K562 (cell line): ENCODE results near the gene GTPBP8. TPM values are rescaled to one million over a fixed set of nuclear protein-coding genes. Genes with fewer than 3 reads are reported as not detected.

Experiments used
- ATAC-seq: fragments of 200-7000 bp; cut with Tn5 transposase; 3 replicates; pipeline ENCODE4 v1.9.1; 2020; ENCODE audit warnings: moderate library complexity
- BruUV-seq: library from RNA; stranded (reverse); fragments of 400-500 nt; replicated peaks from 2 replicates; lab custom pipeline; 2021; lab: Mats Ljungman, UMichigan
- CTCF ChIA-PET: fragments of 300-600 bp; formaldehyde crosslinking; extraction: SDS; loops from one replicate; lab custom pipeline; 2021; ENCODE audit warnings: low intra/inter-chr PET ratio; lab: Yijun Ruan, JAX
- POLR2A ChIA-PET: fragments of 300-600, 350-650 bp; sonication (Branson Sonifier 250); formaldehyde crosslinking; extraction: SDS; loops from one replicate; lab custom pipeline; 2021; ENCODE audit warnings: antibody characterized with exemption, inconsistent platforms; lab: Yijun Ruan, JAX
- DNase-seq, 4 experiments: peaks; one replicate each; pipeline versions ENCODE4 v3.0.0 to v3.0.0-alpha.2; 2011 to 2018; ENCODE audit warnings: low spot score in 3 of 4, mixed read lengths in 3 of 4; ENCODE audit errors: extremely low read depth in 1 of 4
- FAIRE-seq: peaks from 2 replicates; lab custom pipeline; 2011; peaks lifted over from hg19 to GRCh38; lab: Jason Lieb, UNC
- H2AFZ ChIP-seq: 2 replicates; pipeline ENCODE4 v1.6.0; 2011; ENCODE audit warnings: low read depth, low read length, control low read depth, inconsistent platforms
- H3K27ac ChIP-seq: fragments of 200-600 bp; 3 replicates; pipeline ENCODE4 v1.8.0; 2011; ENCODE audit warnings: low read depth, mild to moderate bottlenecking, control low read depth, inconsistent platforms, low read length, moderate library complexity, mixed read lengths; ENCODE audit errors: extremely low read depth
- H3K27me3 ChIP-seq, 2 experiments: fragments of 300-600 bp in 1 of 2; 2 replicates in 1 of 2; 3 replicates in 1 of 2; pipeline versions ENCODE4 v1.6.0 to v1.8.0; 2011; ENCODE audit warnings: inconsistent platforms in 2 of 2, low read length in 2 of 2, mild to moderate bottlenecking in 1 of 2, mixed read lengths in 1 of 2, moderate library complexity in 1 of 2; ENCODE audit not compliant: control insufficient read depth in 2 of 2, insufficient read depth in 2 of 2
- H3K36me3 ChIP-seq: fragments of 300-600 bp; 3 replicates; pipeline ENCODE4 v1.8.0; 2011; ENCODE audit warnings: mild to moderate bottlenecking, low read length, inconsistent platforms; ENCODE audit not compliant: control insufficient read depth, insufficient read depth
- H3K4me1 ChIP-seq, 2 experiments: fragments of 200-600 bp in 1 of 2; replicated peaks in 1 of 2; 2 replicates in 1 of 2; 3 replicates in 1 of 2; pipeline versions ENCODE4 v1.5.1 to v1.8.0; 2011; ENCODE audit warnings: inconsistent platforms in 2 of 2, low read length in 2 of 2, mild to moderate bottlenecking in 1 of 2, mixed read lengths in 1 of 2, moderate library complexity in 1 of 2; ENCODE audit not compliant: control insufficient read depth in 2 of 2, insufficient read depth in 2 of 2
- H3K4me2 ChIP-seq: 2 replicates; pipeline ENCODE4 v1.6.1; 2011; ENCODE audit warnings: low read length, control low read depth, inconsistent platforms, mixed read lengths; ENCODE audit not compliant: insufficient read depth
- H3K4me3 ChIP-seq: fragments of 200-600 bp; sonication (generic), shearing (Covaris generic); 2 replicates; pipeline ENCODE4 v1.5.1; 2016; ENCODE audit warnings: control low read depth, inconsistent platforms
- H3K79me2 ChIP-seq: fragments of 200-600 bp; 3 replicates; pipeline ENCODE4 v1.8.0; 2011; ENCODE audit warnings: low read length, inconsistent platforms; ENCODE audit not compliant: control insufficient read depth, insufficient read depth
- H3K9ac ChIP-seq, 2 experiments: 2 replicates each; pipeline versions ENCODE4 v1.6.0 to v1.6.1; 2011; ENCODE audit warnings: low read depth in 2 of 2, low read length in 2 of 2, control low read depth in 1 of 2, inconsistent platforms in 1 of 2, mild to moderate bottlenecking in 1 of 2, mixed read lengths in 1 of 2; ENCODE audit not compliant: insufficient read depth in 1 of 2
- H3K9me1 ChIP-seq: one replicate; pipeline ENCODE4 v1.6.0; 2011; ENCODE audit warnings: inconsistent platforms, mild to moderate bottlenecking, low read length, moderate library complexity; ENCODE audit not compliant: control insufficient read depth, insufficient read depth
- H3K9me3 ChIP-seq: replicated peaks from 2 replicates; pipeline ENCODE4 v1.5.1; 2011; ENCODE audit warnings: low read depth, low read length, inconsistent platforms; ENCODE audit not compliant: control insufficient read depth, insufficient read depth
- H4K20me1 ChIP-seq: replicated peaks from 2 replicates; pipeline ENCODE4 v1.6.1; 2011; ENCODE audit warnings: low read length, inconsistent platforms, mixed read lengths; ENCODE audit not compliant: control insufficient read depth, insufficient read depth
- HNRNPK ChIP-seq: fragments of 200-400 bp; formaldehyde crosslinking; IDR thresholded peaks from one replicate; pipeline ENCODE4 v1.6.1; 2018; ENCODE audit warnings: mild to moderate bottlenecking, low read depth, low read length; ENCODE audit not compliant: poor library complexity, severe bottlenecking
- KDM4B ChIP-seq, 2 experiments: fragments of 450-650 bp in 1 of 2; sonication (generic) in 1 of 2; IDR thresholded peaks; 2 replicates each; pipeline ENCODE4 v1.6.1; 2016 to 2017; ENCODE audit warnings: borderline replicate concordance in 2 of 2, antibody characterized with exemption in 1 of 2, low read depth in 1 of 2, mild to moderate bottlenecking in 1 of 2
- POU5F1 ChIP-seq: fragments of 150-350 bp; IDR thresholded peaks from 2 replicates; pipeline ENCODE4 v1.6.1; 2014; ENCODE audit warnings: borderline replicate concordance, low read length, low read depth, mild to moderate bottlenecking; ENCODE audit not compliant: partially characterized antibody
- ZNF224 ChIP-seq: sonication (generic); formaldehyde crosslinking; IDR thresholded peaks from 2 replicates; pipeline ENCODE4 v1.8.0; 2022; ENCODE audit warnings: mild to moderate bottlenecking, missing genetic modification reagents
- WGBS: fragments of 100-300 bp; shearing (Covaris generic); methylation state at CpG from one replicate; pipeline ENCODE4 v1.1.6; 2016; ENCODE audit warnings: low coverage, mixed read lengths; ENCODE audit not compliant: insufficient coverage; ENCODE audit errors: missing lambda C conversion rate; 5-methylcytosine and 5-hydroxymethylcytosine counted together
- in situ Hi-C: fragments of 300-500 bp; cut with MboI; formaldehyde crosslinking; loops from 4 replicates; pipeline ENCODE4 v1.15.0; 2018; ENCODE audit warnings: inconsistent platforms, mixed read lengths
- intact Hi-C: fragments of 100-400 bp; cut with micrococcal nuclease; formaldehyde crosslinking; loops from 2 replicates; pipeline ENCODE4 v1.14.2; 2022
- polyA plus RNA-seq, 8 experiments: library from polyadenylated mRNA; depleted of rRNA in 4 of 8; stranded (reverse) in 5 of 8; unstranded in 3 of 8; fragments of >200 nt; fragmentation: Nextera tagmentation in 2 of 8; fragmentation: Illumina TruSeq in 1 of 8; extraction: Ambion mirVana in 2 of 8; extraction: Trizol in 1 of 8; gene quantifications; 2 replicates each; pipeline versions ENCODE4 v1.2.1 to v1.2.3, GENCODE V29; 2011 to 2014; ENCODE audit warnings: inconsistent platforms in 1 of 8, missing spikeins in 1 of 8
- total RNA-seq, 7 experiments: library from RNA; depleted of rRNA in 6 of 7; stranded (reverse); fragments of >200 nt in 6 of 7; fragmentation: Illumina TruSeq in 2 of 7; extraction: Trizol in 2 of 7; gene quantifications; 2 replicates each; pipeline versions ENCODE4 v1.2.1 to v1.2.3, GENCODE V29; 2011 to 2021; ENCODE audit warnings: low replicate concordance in 1 of 7
- TF ChIP-seq, protein P1 (sequence below): sonication (generic); formaldehyde crosslinking; IDR thresholded peaks from 2 replicates; pipeline ENCODE4 v1.8.0; 2022; ENCODE audit warnings: mild to moderate bottlenecking, missing genetic modification reagents
- TF ChIP-seq, protein P2 (sequence below), 2 experiments: fragments of 450-650 bp in 1 of 2; sonication (generic) in 1 of 2; formaldehyde crosslinking in 1 of 2; IDR thresholded peaks in 1 of 2; conservative IDR thresholded peaks in 1 of 2; 2 replicates each; pipeline versions ENCODE4 v1.6.1 to v1.8.1; 2016 to 2023; ENCODE audit warnings: mild to moderate bottlenecking in 2 of 2, moderate library complexity in 2 of 2, inconsistent platforms in 1 of 2, missing genetic modification reagents in 1 of 2

The GTPBP8 gene
- total and polyA plus RNA-seq, 9 of the 15 experiments (the other 6 are each of a cell fraction or from before 2014, with no cell fraction given) = 14.0 to 33.3 (median 20.8) TPM

DNA sequence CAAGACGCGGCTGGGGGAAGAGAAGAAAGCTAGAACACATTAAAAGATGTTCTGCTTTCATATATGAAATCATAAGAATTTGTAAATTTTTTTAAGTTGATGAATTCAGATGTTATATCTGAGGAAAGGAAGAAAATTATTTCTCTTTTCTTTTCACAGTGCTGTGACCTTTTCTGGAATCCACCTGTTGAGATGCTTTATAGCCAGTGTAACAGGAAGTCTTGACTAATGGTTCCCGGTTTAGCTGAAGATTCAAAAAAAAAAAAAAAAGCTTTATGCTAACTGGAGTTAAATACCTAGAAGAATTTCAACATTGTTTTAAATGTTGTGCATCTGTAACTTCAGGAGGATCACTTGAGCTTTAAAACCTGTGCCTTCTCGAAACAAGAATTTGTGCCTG lies 9.9 kb downstream of the GTPBP8 start:
- FAIRE-seq = no peak

More for the DNA sequence above, 9.9 kb downstream of the GTPBP8 start:
- no TSS peak for BruUV-seq
- H3K9me3 ChIP-seq = no peaks in the 10 kb centered on the region
- DNase-seq = no peak
- H3K4me1 ChIP-seq = peaks cover 0 to 6% of the 10 kb centered on the region in 2 experiments; a peak in 2 of 5 replicates
- TF ChIP-seq, protein P1, sequence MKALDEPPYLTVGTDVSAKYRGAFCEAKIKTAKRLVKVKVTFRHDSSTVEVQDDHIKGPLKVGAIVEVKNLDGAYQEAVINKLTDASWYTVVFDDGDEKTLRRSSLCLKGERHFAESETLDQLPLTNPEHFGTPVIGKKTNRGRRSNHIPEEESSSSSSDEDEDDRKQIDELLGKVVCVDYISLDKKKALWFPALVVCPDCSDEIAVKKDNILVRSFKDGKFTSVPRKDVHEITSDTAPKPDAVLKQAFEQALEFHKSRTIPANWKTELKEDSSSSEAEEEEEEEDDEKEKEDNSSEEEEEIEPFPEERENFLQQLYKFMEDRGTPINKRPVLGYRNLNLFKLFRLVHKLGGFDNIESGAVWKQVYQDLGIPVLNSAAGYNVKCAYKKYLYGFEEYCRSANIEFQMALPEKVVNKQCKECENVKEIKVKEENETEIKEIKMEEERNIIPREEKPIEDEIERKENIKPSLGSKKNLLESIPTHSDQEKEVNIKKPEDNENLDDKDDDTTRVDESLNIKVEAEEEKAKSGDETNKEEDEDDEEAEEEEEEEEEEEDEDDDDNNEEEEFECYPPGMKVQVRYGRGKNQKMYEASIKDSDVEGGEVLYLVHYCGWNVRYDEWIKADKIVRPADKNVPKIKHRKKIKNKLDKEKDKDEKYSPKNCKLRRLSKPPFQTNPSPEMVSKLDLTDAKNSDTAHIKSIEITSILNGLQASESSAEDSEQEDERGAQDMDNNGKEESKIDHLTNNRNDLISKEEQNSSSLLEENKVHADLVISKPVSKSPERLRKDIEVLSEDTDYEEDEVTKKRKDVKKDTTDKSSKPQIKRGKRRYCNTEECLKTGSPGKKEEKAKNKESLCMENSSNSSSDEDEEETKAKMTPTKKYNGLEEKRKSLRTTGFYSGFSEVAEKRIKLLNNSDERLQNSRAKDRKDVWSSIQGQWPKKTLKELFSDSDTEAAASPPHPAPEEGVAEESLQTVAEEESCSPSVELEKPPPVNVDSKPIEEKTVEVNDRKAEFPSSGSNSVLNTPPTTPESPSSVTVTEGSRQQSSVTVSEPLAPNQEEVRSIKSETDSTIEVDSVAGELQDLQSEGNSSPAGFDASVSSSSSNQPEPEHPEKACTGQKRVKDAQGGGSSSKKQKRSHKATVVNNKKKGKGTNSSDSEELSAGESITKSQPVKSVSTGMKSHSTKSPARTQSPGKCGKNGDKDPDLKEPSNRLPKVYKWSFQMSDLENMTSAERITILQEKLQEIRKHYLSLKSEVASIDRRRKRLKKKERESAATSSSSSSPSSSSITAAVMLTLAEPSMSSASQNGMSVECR (CRISPR knock-in tag) = no peak
- no peak for TF ChIP-seq KDM4B (IDR thresholded peaks at IDR 0.05; ENCODE audit: borderline replicate concordance in 2 of 2, low read depth in 1 of 2)
- TF ChIP-seq, protein P2, sequence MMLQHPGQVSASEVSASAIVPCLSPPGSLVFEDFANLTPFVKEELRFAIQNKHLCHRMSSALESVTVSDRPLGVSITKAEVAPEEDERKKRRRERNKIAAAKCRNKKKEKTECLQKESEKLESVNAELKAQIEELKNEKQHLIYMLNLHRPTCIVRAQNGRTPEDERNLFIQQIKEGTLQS (IDR thresholded peaks at IDR 0.05) = no peak
- TF ChIP-seq, protein P2 (CRISPR knock-in tag; conservative IDR thresholded peaks at IDR 0.05) = no peak
- no peak for TF ChIP-seq POU5F1
- TF ChIP-seq ZNF224 (CRISPR knock-in tag) = no peak
- no peak for TF ChIP-seq HNRNPK
- TF ChIP-seq, all 486 proteins: peak for 0
- ChIA-PET CTCF (interaction anchor here (0.7 kb wide), 1 partner anchor 321 kb away, joined by 3 read pairs; no protein-coding TSS in a partner anchor), POLR2A (interaction anchor here (0.6 to 2.2 kb wide), 3 partner anchors 10 to 731 kb away, joined by 3 to 7 read pairs (median 3); partner anchors contain the start of gene GTPBP8)
- intact Hi-C loops = no loop called here
- 83% methylated on average over 4 of the region's 4 CpGs for WGBS
- Histone ChIP-seq H3K4me3 (no peak overlapping the region), H3K4me2 (no peak overlapping the region), H3K9ac (no peak overlapping the region), H3K27me3 (no peaks in the 10 kb centered on the region), H3K36me3 (peaks cover 82% of the 10 kb centered on the region), H3K79me2 (no peaks in the 10 kb centered on the region; the same call in 2 of the 3 replicates), H4K20me1 (no peaks in the 10 kb centered on the region), H2AFZ (no peak overlapping the region), H3K9me1 (no peaks in the 10 kb centered on the region), H3K27ac (no peak overlapping the region)
- in situ Hi-C loops = no loop called here
- no peak for ATAC-seq
